Stimulated activated CD4-positive, alpha-beta T cell treated with anti-CD3 and anti-CD28 coated beads, Interleukin-12 subunit alpha, Interleukin-12 subunit beta, amount 100 ng/mL, for 24 hours (primary cell): ENCODE measurements around the gene TMEM44.
"Not testable (repeated sequence)": the region's sequence is repeated elsewhere in the genome, so short reads cannot be mapped to it uniquely, and the experiment has no call there.

Experiments
- DNase-seq, 2 experiments: peaks; one replicate each; pipeline ENCODE4 v3.0.0-alpha.2; 2020; ENCODE audit warnings: low read depth in 2 of 2

The TMEM44 gene

GRCh38 chr3:194610689-194611088 lies 22.5 kb downstream of the TMEM44 start:
- DNase-seq: no peak

GRCh38 chr3:194609601-194610000 lies 23.6 kb downstream of the TMEM44 start:
- DNase-seq: no peak

GRCh38 chr3:194608981-194609380 lies 24.2 kb downstream of the TMEM44 start:
- no peak for DNase-seq

- no peak for DNase-seq
Observed at GRCh38 chr3:194607592-194608389, 25.4 kb downstream of the TMEM44 start.

- no peak for DNase-seq
Observed at GRCh38 chr3:194606941-194607340, 26.3 kb downstream of the TMEM44 start.

GRCh38 chr3:194606163-194606562 lies 27.1 kb downstream of the TMEM44 start:
- no peak for DNase-seq

- not testable (repeated sequence) for DNase-seq
Observed at GRCh38 chr3:194605314-194605713, 27.9 kb downstream of the TMEM44 start.

GRCh38 chr3:194604837-194605236 lies 28.4 kb downstream of the TMEM44 start:
- no peak for DNase-seq

- DNase-seq: no peak
Observed at GRCh38 chr3:194604126-194604525, 29.1 kb downstream of the TMEM44 start.

- no peak for DNase-seq
Observed at GRCh38 chr3:194602669-194603171, 30.5 kb downstream of the TMEM44 start.

GRCh38 chr3:194598771-194599557 lies 34.3 kb downstream of the TMEM44 start:
- DNase-seq: no peak

GRCh38 chr3:194596906-194597305 lies 36.3 kb downstream of the TMEM44 start:
- DNase-seq: no peak

GRCh38 chr3:194592798-194593752 lies 40.1 kb downstream of the TMEM44 start:
- no peak for DNase-seq

GRCh38 chr3:194588741-194589140 lies 44.5 kb downstream of the TMEM44 start:
- DNase-seq: no peak

- DNase-seq: no peak
Observed at GRCh38 chr3:194588236-194588635, 45.0 kb downstream of the TMEM44 start.

- no peak for DNase-seq
Observed at GRCh38 chr3:194587438-194587931, 45.7 kb downstream of the TMEM44 start.

- DNase-seq: no peak
Observed at GRCh38 chr3:194586836-194587235, 46.4 kb downstream of the TMEM44 start.

GRCh38 chr3:194585880-194586281 lies 47.3 kb downstream of the TMEM44 start:
- no peak for DNase-seq

GRCh38 chr3:194584866-194585265 lies 48.4 kb downstream of the TMEM44 start:
- DNase-seq: peak in 1 of 2 experiments; percentile 26

- no peak for DNase-seq
Observed at GRCh38 chr3:194584320-194584776, 48.9 kb downstream of the TMEM44 start.

GRCh38 chr3:194582196-194582905 lies 50.9 kb downstream of the TMEM44 start:
- no peak for DNase-seq
